Left hindlimb (tissue), 1 donor: ENCODE data around the gene OR5AU1.

Source experiments
- DNase-seq: peaks from one replicate; pipeline ENCODE4 v3.0.0-alpha.2; 2018

OR5AU1 gene

GRCh38 chr14:21106498-21107282 is 49.2 kb downstream of the OR5AU1 start:
- peak; percentile 81 for DNase-seq

GRCh38 chr14:21106176-21106497 is 49.7 kb downstream of the OR5AU1 start:
- DNase-seq, result no peak

GRCh38 chr14:21105095-21105494 is 50.8 kb downstream of the OR5AU1 start:
- no peak for DNase-seq
